ENCODE measurements around the gene PHACTR2. TPM values are rescaled to one million over a fixed set of nuclear protein-coding genes. Genes with fewer than 3 reads are reported as not detected.
"Not testable (repeated sequence)": the region's sequence is repeated elsewhere in the genome, so short reads cannot be mapped to it uniquely, and the experiment has no call there.

The PHACTR2 gene
- total RNA-seq, 1 donor from 2014 or later, result 24.5 TPM

GRCh38 chr6:143732536-143732935, 54.8 kb downstream of the PHACTR2 start:
- Histone ChIP-seq H3K36me3 (ENCODE audit: control insufficient read depth, insufficient read depth, low read length) (no peaks in the 10 kb centered on the region), H3K4me3 (ENCODE audit: low read depth, low read length) (no peak overlapping the region), H3K27me3 (ENCODE audit: control insufficient read depth, insufficient read depth, low read length) (no peaks in the 10 kb centered on the region)
- no peak for DNase-seq (ENCODE audit: low read depth)
- FAIRE-seq, result no peak
- TF ChIP-seq CTCF (IDR thresholded peaks at IDR 0.05; ENCODE audit: insufficient read depth, low read length, severe bottlenecking), result no peak

DNA sequence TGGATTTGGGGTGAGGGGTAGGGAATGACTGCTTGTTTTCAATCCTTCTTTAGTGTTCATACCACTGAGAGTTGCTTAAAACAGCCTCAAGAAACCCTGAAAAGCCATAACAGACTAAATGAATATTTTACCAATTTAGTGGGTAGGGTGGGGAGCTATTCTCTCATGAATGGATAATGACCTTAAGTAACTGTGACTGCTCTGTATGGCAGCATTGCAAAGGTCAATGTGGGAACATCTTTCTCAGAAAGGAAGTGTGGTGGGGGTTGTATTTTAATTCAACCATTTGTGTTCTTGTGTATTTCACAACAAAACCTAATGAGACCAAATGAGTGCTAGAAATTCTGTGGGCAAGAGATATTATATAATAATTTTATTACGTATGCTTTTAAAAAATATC, 55.7 kb downstream of the PHACTR2 start:
- no peak for TF ChIP-seq CTCF (IDR thresholded peaks at IDR 0.05; ENCODE audit: insufficient read depth, low read length, severe bottlenecking)
- DNase-seq (ENCODE audit: low read depth) (no peak), FAIRE-seq (no peak)
- Histone ChIP-seq H3K27me3 (ENCODE audit: control insufficient read depth, insufficient read depth, low read length) (no peaks in the 10 kb centered on the region), H3K4me3 (ENCODE audit: low read depth, low read length) (no peak overlapping the region), H3K36me3 (ENCODE audit: control insufficient read depth, insufficient read depth, low read length) (no peaks in the 10 kb centered on the region)

DNA sequence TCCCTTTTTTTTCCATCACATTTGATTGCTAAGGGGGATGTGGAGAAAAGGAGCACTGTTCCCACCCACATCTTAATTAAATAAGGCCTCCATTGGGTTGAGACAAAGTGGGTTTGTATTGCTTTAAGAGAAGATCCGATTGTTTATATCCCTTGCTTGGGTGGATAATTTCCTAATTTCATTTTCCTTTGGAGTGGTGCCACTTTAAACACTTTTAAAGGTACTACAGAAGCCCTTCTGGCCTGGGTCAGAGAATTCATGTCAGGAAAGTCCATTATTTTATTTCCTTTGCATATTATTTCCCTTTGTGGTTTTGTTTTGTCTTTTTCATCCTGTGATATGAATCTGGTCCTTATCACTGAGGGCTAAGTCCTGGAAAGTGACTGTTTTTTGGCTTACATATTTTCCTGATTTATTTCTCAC, 56.9 kb downstream of the PHACTR2 start:
- DNase-seq (ENCODE audit: low read depth) (no peak), FAIRE-seq (no peak)
- no peak for TF ChIP-seq CTCF (IDR thresholded peaks at IDR 0.05; ENCODE audit: insufficient read depth, low read length, severe bottlenecking)
- no peak overlapping the region for H3K4me3 ChIP-seq (ENCODE audit: low read depth, low read length)
- no peaks in the 10 kb centered on the region for H3K27me3 ChIP-seq (ENCODE audit: control insufficient read depth, insufficient read depth, low read length)
- no peaks in the 10 kb centered on the region for H3K36me3 ChIP-seq (ENCODE audit: control insufficient read depth, insufficient read depth, low read length)

DNA sequence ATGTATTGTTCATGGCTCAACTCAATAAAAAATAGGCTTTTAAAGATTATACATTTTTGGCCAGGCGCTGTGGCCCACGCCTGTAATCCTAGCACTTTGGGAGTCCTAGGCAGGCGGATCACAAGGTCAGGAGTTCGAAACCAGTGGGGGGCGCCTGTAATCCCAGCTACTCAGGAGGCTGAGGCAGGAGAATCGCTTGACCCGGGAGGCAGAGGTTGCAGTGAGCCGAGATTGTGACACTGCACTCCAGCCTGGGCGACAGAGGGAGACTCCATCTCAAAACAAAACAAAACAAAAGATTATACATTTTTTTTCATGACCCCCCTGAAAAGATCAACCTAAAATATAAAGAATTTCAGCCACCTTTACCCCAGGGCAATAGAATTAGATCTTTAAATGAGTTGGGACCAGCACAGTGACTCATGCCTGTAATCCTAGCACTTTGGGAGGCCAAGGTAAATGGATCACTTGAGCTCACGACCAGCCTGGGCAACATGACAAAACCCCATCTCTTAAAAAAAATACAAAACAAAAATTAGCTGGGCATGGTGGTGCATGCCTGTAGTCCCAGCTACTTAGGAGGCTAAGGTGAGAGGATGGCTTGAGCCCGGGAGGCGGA, 60.4 kb downstream of the PHACTR2 start:
- H3K4me3 ChIP-seq (ENCODE audit: low read depth, low read length); FAIRE-seq; H3K36me3 ChIP-seq (ENCODE audit: control insufficient read depth, insufficient read depth, low read length); H3K27me3 ChIP-seq (ENCODE audit: control insufficient read depth, insufficient read depth, low read length); DNase-seq (ENCODE audit: low read depth): not testable (repeated sequence)

DNA sequence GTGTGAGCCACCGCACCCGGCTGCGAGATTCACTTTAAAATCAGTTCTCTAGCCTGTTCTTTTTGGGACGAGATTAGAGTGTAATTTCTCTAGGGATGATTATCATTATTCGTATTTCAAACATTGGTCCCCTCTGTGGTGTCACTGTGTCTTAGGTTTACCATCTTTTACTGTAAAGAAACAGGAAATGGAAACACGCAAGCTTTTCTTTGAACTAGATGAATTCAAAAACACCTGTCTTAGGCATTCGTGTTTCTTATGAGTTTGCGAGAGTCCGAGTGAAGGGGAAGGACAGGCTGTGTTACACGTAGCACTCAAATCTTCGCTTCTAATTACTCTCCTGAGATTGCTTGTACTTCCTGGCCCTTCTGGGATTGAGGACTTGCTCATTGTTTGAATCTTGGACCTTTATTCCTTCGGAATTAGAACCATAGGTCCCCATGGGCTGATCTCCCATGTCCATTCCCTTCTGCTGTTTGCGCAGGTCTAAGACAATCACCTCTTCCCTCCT, 61.6 kb downstream of the PHACTR2 start:
- no peak for TF ChIP-seq CTCF (IDR thresholded peaks at IDR 0.05; ENCODE audit: insufficient read depth, low read length, severe bottlenecking)

DNA sequence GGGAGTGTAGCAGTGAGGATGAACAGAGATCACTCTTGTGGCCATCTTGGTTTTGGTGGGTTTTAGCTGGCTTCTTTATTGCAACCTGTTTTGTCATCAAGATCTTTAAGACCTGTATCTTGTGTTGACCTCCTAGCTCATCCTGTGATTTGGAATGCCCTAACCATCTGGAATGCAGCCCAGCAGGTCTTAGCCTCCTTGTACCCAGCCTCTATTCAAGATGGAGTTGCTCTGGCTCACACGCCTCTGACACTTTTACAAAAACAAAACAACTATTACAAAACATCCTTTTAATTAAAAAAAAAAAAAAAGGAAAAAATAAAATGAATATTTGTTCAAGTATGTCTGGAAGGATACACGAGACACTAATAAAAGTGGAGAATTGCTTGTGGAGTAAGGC, 62.4 kb downstream of the PHACTR2 start:
- no peak for TF ChIP-seq CTCF (IDR thresholded peaks at IDR 0.05; ENCODE audit: insufficient read depth, low read length, severe bottlenecking)
- FAIRE-seq, result no peak
- no peak for DNase-seq (ENCODE audit: low read depth)
- H3K4me3 ChIP-seq (ENCODE audit: low read depth, low read length), result no peak overlapping the region
- H3K27me3 ChIP-seq (ENCODE audit: control insufficient read depth, insufficient read depth, low read length), result no peaks in the 10 kb centered on the region
- H3K36me3 ChIP-seq (ENCODE audit: control insufficient read depth, insufficient read depth, low read length), result no peaks in the 10 kb centered on the region

More for the DNA sequence above, 61.6 kb downstream of the PHACTR2 start:
- no peak for DNase-seq (ENCODE audit: low read depth)
- FAIRE-seq, result no peak
- Histone ChIP-seq H3K4me3 (ENCODE audit: low read depth, low read length) (no peak overlapping the region), H3K36me3 (ENCODE audit: control insufficient read depth, insufficient read depth, low read length) (no peaks in the 10 kb centered on the region), H3K27me3 (ENCODE audit: control insufficient read depth, insufficient read depth, low read length) (no peaks in the 10 kb centered on the region)
